ENCODE results near the gene C1GALT1.

The C1GALT1 gene

GRCh38 chr7:7290429-7291122 is 108.2 kb downstream of the C1GALT1 start:
- peak; percentile 9; the same call in 1 of the 2 replicates for TF ChIP-seq CTCF (conservative IDR thresholded peaks at IDR 0.05)
- TF ChIP-seq ZFX (IDR thresholded peaks at IDR 0.05) = no peak
- H3K27ac ChIP-seq = no peak overlapping the region

GRCh38 chr7:7292085-7292484 is 109.7 kb downstream of the C1GALT1 start:
- no peak overlapping the region for H3K27ac ChIP-seq
- TF ChIP-seq CTCF (conservative IDR thresholded peaks at IDR 0.05) (no peak), ZFX (IDR thresholded peaks at IDR 0.05) (no peak)

- TF ChIP-seq ZFX (IDR thresholded peaks at IDR 0.05) (no peak), CTCF (conservative IDR thresholded peaks at IDR 0.05) (no peak)
- H3K27ac ChIP-seq = no peak overlapping the region
Measured at GRCh38 chr7:7292608-7293007, 110.3 kb downstream of the C1GALT1 start.

GRCh38 chr7:7293092-7293491 is 110.7 kb downstream of the C1GALT1 start:
- no peak overlapping the region for H3K27ac ChIP-seq
- TF ChIP-seq ZFX (IDR thresholded peaks at IDR 0.05) (no peak), CTCF (conservative IDR thresholded peaks at IDR 0.05) (no peak)

- H3K27ac ChIP-seq = no peak overlapping the region
Measured at GRCh38 chr7:7294911-7295310, 112.6 kb downstream of the C1GALT1 start.

More at GRCh38 chr7:7294911-7295310, 112.6 kb downstream of the C1GALT1 start:
- TF ChIP-seq CTCF (conservative IDR thresholded peaks at IDR 0.05) (no peak), ZFX (IDR thresholded peaks at IDR 0.05) (no peak)

All from C4-2B (cell line).